GM21576 (cell line): ENCODE measurements around the gene KRTAP16-1.
"Not testable (repeated sequence)": the region's sequence is repeated elsewhere in the genome, so short reads cannot be mapped to it uniquely, and the experiment has no call there.

Experiments
- ATAC-seq: cut with Tn5 transposase; IDR thresholded peaks from one replicate; pipeline ENCODE4 v1.9.1; 2021; ENCODE audit warnings: mild to moderate bottlenecking, moderate library complexity; ENCODE audit not compliant: unreplicated experiment

The KRTAP16-1 gene

GRCh38 chr17:41301916-41302901, 6.9 kb downstream of the KRTAP16-1 start, which contains the start of gene KRTAP29-1:
TSS of gene KRTAP29-1 (minus strand) at chr17:41302851. CDS start at chr17:41302851, 0 bp downstream.
- ATAC-seq = no peak

GRCh38 chr17:41301204-41301790, 7.8 kb downstream of the KRTAP16-1 start:
- ATAC-seq = no peak

GRCh38 chr17:41298458-41299135, 10.5 kb downstream of the KRTAP16-1 start:
- no peak for ATAC-seq

- no peak for ATAC-seq
Observed at GRCh38 chr17:41296846-41297245, 12.3 kb downstream of the KRTAP16-1 start.

GRCh38 chr17:41294016-41294415, 15.1 kb downstream of the KRTAP16-1 start:
- no peak for ATAC-seq

- ATAC-seq = no peak
Observed at GRCh38 chr17:41287050-41287449, 22.1 kb downstream of the KRTAP16-1 start.

GRCh38 chr17:41284546-41284945, 24.6 kb downstream of the KRTAP16-1 start:
- ATAC-seq = no peak

- ATAC-seq = no peak
Observed at GRCh38 chr17:41284043-41284442, 25.1 kb downstream of the KRTAP16-1 start.

GRCh38 chr17:41278176-41278955, 30.7 kb downstream of the KRTAP16-1 start:
- no peak for ATAC-seq

GRCh38 chr17:41275648-41276190, 33.4 kb downstream of the KRTAP16-1 start, which contains the start of gene KRTAP9-7:
TSS of gene KRTAP9-7 (plus strand) at chr17:41275698. CDS start at chr17:41275698, 0 bp downstream.
- ATAC-seq = not testable (repeated sequence)

GRCh38 chr17:41271858-41272257, 37.3 kb downstream of the KRTAP16-1 start:
- no peak for ATAC-seq

- ATAC-seq = not testable (repeated sequence)
Observed at GRCh38 chr17:41271323-41271722, 37.8 kb downstream of the KRTAP16-1 start.

GRCh38 chr17:41267711-41268110, 41.4 kb downstream of the KRTAP16-1 start:
- no peak for ATAC-seq

GRCh38 chr17:41265078-41265477, 44.0 kb downstream of the KRTAP16-1 start, which contains the start of gene KRTAP9-6:
TSS of gene KRTAP9-6 (plus strand) at chr17:41265378. CDS start at chr17:41265378, 0 bp downstream.
- ATAC-seq = no peak

- no peak for ATAC-seq
Observed at GRCh38 chr17:41264599-41264998, 44.5 kb downstream of the KRTAP16-1 start.

- ATAC-seq = no peak
Observed at GRCh38 chr17:41263212-41263611, 45.9 kb downstream of the KRTAP16-1 start.

GRCh38 chr17:41258406-41258805, 50.7 kb downstream of the KRTAP16-1 start:
- no peak for ATAC-seq
